Posterior vena cava (tissue), 2 donors: ENCODE measurements around the gene IL1R2. TPM values are rescaled to one million over a fixed set of nuclear protein-coding genes. Genes with fewer than 3 reads are reported as not detected.
"Not testable (repeated sequence)": the region's sequence is repeated elsewhere in the genome, so short reads cannot be mapped to it uniquely, and the experiment has no call there.

Experiments used
- DNase-seq: peaks from one replicate; pipeline ENCODE4 v3.0.0-alpha.2; 2020; ENCODE audit warnings: low spot score
- intact Hi-C, 2 donors: fragments of 100-400 bp; cut with DNase I; formaldehyde crosslinking; loops; one replicate each; pipeline versions ENCODE4 v1.14.1 to v1.14.2; 2022 to 2023
- total RNA-seq, 2 donors: library from RNA; stranded (reverse); fragmentation: NEBNext Ultra II Directional; extraction: Animal tissue kit (Norgen Biotek cat#: 25700); gene quantifications; one replicate each; pipeline ENCODE4 v1.2.1, GENCODE V29; 2021
- donor health status: DM: yes; HTN: yes; CAD: no.
- donor health status: DM: yes; HTN: yes; CAD: no.

The IL1R2 gene
- total RNA-seq, 2 donors from 2014 or later: 16.3 to 27.0 TPM

- intact Hi-C loops: no loop called here
- DNase-seq: no peak
These were observed 2.0 kb downstream of the IL1R2 start for GRCh38 chr2:101993772-101994171.

DNA sequence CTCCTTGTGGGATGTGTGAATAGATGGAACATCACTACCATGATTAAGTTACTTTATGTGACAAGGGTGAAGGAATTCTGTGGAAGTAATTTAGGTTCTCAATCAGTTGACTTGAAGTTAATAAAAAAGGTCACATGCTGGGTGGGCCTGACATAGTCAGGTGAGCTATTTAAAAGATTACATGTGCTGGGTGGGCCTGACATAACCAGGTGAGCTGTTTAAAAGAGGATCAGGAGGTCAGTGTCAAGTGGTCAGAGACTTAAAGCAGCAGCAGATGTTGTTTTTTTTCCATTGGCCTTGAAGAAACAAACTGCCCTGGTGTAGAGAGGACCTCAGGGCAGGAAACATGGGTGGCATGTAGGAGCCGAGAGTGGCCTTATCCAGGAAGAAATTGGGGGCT lies 3.3 kb downstream of the IL1R2 start:
- intact Hi-C loops: no loop called here
- no peak for DNase-seq

DNA sequence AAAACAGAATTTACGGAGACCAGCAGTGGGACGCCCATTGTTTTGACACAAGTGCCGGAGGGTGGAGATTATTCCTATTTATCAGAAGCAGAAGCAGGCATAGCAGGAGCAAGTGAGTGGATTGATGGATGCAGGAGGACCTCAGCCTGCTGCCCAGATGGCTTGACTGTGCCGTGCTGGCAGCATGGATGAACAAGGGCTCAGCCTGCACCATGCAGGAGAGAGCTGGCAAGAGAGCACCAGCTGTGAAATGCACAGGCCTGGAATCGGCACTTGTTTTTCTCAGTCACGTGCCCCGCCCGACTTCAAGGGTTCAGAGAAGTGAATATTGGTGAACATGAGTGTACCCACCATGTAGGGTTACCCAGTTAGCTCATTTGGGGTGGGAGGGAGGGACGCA lies 4.0 kb downstream of the IL1R2 start:
- DNase-seq: no peak
- intact Hi-C loops: no loop called here

DNA sequence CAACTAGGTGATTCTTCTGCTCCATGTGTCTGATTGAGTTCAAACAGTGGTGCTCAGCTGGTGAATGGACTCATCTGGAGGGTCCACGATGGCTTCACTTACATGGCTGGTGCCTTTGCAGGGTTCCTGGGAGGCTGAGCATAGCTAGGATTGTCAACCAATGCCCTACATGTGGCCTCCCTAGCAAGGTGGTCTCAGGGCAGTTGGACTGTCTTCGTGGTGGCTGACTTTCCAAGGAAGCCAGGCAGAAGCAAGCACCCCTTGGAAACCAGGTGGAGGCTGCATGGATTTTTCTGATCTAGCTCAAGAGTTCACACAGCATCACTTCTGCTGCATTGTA lies 6.8 kb downstream of the IL1R2 start:
- DNase-seq: no peak
- intact Hi-C loops: no loop called here

GRCh38 chr2:101998896-101999789 lies 7.4 kb downstream of the IL1R2 start:
- DNase-seq: no peak
- intact Hi-C loops: no loop called here

DNA sequence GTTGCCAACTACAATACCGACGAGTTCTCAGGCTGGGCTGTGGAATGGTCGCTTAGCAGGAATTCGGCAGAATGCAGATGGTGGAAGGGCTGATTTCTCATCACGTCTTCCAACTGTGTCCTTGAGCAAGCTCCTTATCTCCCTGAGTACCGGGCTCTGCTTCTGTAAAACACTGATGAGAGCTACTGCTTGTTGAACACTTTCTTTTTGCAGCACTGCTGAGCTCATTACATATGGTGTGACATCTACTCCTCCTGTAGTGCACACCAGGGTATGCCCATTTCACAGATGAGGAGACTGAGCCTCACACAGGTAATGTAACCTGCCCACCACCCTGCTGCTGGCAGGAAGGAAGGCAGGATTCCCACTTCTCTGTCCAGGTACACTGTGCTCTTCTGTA lies 8.3 kb downstream of the IL1R2 start:
- intact Hi-C loops: loop anchor here in 1 of 2 donors (10.0 kb wide), 1 partner anchor 245 kb away; no protein-coding TSS in a partner anchor
- no peak for DNase-seq

- no peak for DNase-seq
- intact Hi-C loops: loop anchor here in 1 of 2 donors (10.0 kb wide), 1 partner anchor 244 kb away; no protein-coding TSS in a partner anchor
These were observed 9.3 kb downstream of the IL1R2 start for GRCh38 chr2:102000813-102001766.

- intact Hi-C loops: loop anchor here in 1 of 2 donors (10.0 kb wide), 1 partner anchor 243 kb away; no protein-coding TSS in a partner anchor
- no peak for DNase-seq
These were observed 10.0 kb downstream of the IL1R2 start for GRCh38 chr2:102001767-102002142.

DNA sequence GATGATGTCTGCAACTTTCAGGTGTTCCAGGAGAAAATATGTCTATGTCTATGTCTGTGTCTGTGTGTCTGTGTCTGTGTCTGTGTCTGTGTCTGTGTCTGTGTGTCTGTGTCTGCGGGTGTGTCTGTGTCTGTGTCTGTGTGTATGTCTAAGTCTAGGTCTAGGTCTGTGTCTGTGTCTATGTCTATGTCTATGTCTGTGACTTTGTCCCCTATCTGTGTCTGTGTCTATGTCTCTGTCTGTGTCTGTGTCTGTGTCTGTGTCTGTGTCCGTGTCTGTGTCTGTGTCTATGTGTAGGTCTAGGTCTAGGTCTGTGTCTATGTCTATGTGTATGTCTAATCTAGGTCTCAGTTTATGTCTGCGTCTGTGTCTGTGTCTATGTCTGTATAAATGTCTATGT lies 10.5 kb downstream of the IL1R2 start:
- DNase-seq: no peak
- intact Hi-C loops: loop anchor here in 1 of 2 donors (10.0 kb wide), 1 partner anchor 243 kb away; no protein-coding TSS in a partner anchor

DNA sequence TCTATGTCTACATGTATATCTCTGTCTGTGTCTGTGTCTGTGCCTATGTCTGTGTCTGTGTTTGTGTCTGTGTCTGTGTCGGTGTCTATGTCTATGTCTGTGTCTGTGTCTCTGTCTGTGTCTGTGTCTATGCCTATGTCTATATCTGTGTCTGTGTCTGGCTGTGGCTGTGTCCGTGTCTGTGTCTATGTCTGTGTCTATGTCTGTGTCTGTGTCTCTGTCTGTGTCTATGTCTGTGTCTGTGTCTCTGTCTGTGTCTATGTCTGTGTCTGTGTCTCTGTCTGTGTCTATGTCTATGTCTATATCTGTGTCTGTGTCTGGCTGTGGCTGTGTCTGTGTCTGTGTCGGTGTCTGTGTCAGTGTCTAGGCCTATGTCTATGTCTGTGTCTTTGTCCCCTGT lies 11.1 kb downstream of the IL1R2 start:
- intact Hi-C loops: loop anchor here in 1 of 2 donors (10.0 kb wide), 1 partner anchor 242 kb away; no protein-coding TSS in a partner anchor

DNA sequence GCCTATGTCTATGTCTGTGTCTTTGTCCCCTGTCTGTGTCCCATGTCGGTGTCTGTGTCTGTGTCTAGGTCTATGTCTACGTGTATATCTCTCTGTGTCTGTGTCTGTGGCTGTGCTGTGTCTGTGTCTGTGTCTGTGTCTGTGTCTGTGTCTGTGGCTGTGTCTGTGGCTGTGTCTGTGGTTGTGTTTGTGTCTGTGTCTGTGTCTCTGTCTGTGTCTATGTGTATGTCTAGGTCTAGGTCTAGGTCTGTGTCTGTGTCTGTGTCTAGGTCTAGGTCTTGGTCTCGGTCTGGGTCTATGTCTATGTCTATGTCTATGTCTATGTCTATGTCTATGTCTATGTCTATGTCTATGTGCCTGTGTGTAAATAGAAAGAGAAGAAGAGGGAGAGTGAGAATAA lies 11.9 kb downstream of the IL1R2 start:
- DNase-seq: no peak
- intact Hi-C loops: loop anchor here in 1 of 2 donors (10.0 kb wide), 1 partner anchor 241 kb away; no protein-coding TSS in a partner anchor

More for the DNA sequence above, 11.1 kb downstream of the IL1R2 start:
- DNase-seq: not testable (repeated sequence)

DNA sequence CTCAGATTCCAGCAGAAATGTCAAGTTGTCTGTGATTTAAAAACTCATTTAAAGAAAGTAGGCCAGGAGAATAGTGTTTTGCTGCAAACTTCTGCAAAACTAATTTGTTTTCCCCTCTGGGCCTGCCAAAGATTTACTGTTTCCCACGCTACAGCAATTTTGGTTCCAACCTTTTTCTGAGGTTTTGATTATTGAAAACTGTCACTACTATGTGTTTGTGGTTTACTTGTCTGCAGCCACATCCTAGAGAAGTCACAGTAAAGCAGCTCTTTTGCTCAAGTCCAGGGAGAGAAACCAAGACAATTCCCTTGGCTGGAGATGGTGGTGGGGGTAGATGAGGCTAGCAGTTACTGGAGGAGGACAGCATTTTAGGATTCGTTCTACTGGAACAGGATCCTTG lies 12.8 kb downstream of the IL1R2 start:
- DNase-seq: no peak
- intact Hi-C loops: loop anchor here in 1 of 2 donors (10.0 kb wide), 1 partner anchor 240 kb away; no protein-coding TSS in a partner anchor

GRCh38 chr2:102005449-102005848 lies 13.7 kb downstream of the IL1R2 start:
- no peak for DNase-seq
- intact Hi-C loops: loop anchor here in 1 of 2 donors (10.0 kb wide), 1 partner anchor 239 kb away; no protein-coding TSS in a partner anchor

DNA sequence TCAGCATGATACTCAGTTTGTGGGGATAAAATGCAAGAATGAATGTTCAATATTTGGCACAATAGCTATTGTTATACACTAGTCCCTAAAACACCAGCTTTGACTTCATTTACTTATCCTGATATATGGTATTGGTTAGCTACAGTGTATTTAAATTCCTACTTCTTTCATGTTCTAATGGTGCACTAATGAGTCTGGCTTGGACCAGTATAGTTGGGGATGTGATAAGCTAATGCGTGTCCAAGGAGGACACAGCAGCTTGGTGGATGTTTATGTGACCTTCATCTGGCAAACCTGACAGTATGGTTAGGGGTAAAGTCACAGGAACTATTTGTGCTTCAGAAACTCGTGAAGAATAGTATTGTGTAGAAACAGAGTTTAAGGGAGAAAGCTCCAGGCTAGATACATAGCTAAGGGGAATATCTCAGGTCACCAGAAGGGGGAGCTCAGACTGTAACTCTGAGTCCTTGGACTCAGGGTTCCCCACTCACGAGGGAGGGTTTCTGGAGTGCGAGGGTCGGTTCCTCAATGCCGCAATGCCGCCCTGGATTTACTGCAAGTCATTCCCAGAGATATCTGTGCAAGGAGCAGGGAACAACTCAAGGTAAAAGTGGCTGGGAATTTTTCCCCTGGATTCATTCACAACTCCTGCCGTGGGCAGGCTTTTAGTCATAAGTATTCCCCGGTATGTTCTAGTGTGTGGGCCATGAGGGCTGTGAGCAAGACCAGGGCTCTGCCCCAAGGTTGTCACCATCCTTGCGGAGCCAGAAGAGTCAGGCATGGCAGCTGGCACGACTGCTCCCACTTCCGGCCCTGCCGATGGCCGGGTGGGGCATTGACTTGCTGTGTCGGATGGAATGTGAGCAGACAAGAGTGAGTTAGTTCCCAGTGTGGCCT lies 14.5 kb downstream of the IL1R2 start:
- intact Hi-C loops: loop anchor here in 1 of 2 donors (10.0 kb wide), 1 partner anchor 239 kb away; no protein-coding TSS in a partner anchor

GRCh38 chr2:102006886-102007278 lies 15.1 kb downstream of the IL1R2 start:
- intact Hi-C loops: loop anchor here in 1 of 2 donors (10.0 kb wide), 1 partner anchor 238 kb away; no protein-coding TSS in a partner anchor
- DNase-seq: no peak

More for the DNA sequence above, 14.5 kb downstream of the IL1R2 start:
- DNase-seq: no peak

GRCh38 chr2:102008490-102008889 lies 16.7 kb downstream of the IL1R2 start:
- intact Hi-C loops: loop anchor here in 1 of 2 donors (10.0 kb wide), 1 partner anchor 236 kb away; no protein-coding TSS in a partner anchor
- no peak for DNase-seq

GRCh38 chr2:102009557-102009956 lies 17.8 kb downstream of the IL1R2 start:
- intact Hi-C loops: loop anchor here in 1 of 2 donors (10.0 kb wide), 1 partner anchor 235 kb away; no protein-coding TSS in a partner anchor
- DNase-seq: no peak

- DNase-seq: no peak
- intact Hi-C loops: no loop called here
These were observed 19.1 kb downstream of the IL1R2 start for GRCh38 chr2:102010902-102011301.
